Measurements from ENCODE around the gene STH.

- no peak for TF ChIP-seq CTCF (IDR thresholded peaks at IDR 0.05)
- TF ChIP-seq POLR2A (IDR thresholded peaks at IDR 0.05): no peak
Observed at GRCh38 chr17:45970659-45971058, 28.4 kb upstream of the STH start.

Measured in body of pancreas (tissue), 4 donors.